ENCODE measurements around the gene SFMBT2. TPM values are rescaled to one million over a fixed set of nuclear protein-coding genes. Genes with fewer than 3 reads are reported as not detected.

SFMBT2 gene
- total RNA-seq, 6 experiments from 2014 or later, result 0.03 to 0.12 (median 0.06) TPM

DNA sequence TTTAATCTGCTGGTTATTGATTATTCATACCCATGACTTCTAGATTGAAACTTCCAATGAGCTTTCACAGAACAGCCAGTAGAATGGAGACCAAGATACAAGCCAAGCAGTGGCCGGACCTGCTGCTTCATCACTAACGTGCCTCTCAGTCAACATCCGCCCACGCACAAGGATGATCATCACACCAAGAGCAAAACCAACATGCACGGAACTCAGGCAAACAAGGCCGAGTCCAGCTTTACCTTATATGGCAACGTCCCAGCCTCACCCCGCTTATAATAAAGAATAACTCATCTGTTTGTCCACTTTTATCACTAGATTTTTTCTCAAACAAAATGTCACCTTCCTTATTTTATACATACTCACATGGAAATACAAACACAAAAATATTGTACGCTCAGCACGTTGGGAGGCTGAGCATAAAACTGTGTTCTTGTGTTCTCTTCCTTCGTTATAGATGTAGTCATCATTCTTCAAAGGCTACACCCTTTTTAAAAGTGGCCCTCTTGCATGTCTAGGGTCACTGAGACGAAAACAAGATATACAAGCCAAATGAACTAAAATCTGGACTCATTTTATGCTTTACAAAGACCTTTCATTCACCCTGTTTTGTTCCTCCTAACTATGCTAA is 122.7 kb downstream of the SFMBT2 start:
- Mint-ChIP-seq H3K9me3 (peaks cover 53% of the 10 kb centered on the region), H3K4me1 (ENCODE audit: low read depth) (no peaks in the 10 kb centered on the region), H3K36me3 (ENCODE audit: low read depth) (no peaks in the 10 kb centered on the region), H3K27ac (no peak overlapping the region), H3K27me3 (ENCODE audit: insufficient read depth) (no peaks in the 10 kb centered on the region), H3K4me3 (no peak overlapping the region)
- TF ChIP-seq, protein P1, sequence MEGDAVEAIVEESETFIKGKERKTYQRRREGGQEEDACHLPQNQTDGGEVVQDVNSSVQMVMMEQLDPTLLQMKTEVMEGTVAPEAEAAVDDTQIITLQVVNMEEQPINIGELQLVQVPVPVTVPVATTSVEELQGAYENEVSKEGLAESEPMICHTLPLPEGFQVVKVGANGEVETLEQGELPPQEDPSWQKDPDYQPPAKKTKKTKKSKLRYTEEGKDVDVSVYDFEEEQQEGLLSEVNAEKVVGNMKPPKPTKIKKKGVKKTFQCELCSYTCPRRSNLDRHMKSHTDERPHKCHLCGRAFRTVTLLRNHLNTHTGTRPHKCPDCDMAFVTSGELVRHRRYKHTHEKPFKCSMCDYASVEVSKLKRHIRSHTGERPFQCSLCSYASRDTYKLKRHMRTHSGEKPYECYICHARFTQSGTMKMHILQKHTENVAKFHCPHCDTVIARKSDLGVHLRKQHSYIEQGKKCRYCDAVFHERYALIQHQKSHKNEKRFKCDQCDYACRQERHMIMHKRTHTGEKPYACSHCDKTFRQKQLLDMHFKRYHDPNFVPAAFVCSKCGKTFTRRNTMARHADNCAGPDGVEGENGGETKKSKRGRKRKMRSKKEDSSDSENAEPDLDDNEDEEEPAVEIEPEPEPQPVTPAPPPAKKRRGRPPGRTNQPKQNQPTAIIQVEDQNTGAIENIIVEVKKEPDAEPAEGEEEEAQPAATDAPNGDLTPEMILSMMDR (IDR thresholded peaks at IDR 0.05), result no peak
- DNase-seq, result no peak

DNA sequence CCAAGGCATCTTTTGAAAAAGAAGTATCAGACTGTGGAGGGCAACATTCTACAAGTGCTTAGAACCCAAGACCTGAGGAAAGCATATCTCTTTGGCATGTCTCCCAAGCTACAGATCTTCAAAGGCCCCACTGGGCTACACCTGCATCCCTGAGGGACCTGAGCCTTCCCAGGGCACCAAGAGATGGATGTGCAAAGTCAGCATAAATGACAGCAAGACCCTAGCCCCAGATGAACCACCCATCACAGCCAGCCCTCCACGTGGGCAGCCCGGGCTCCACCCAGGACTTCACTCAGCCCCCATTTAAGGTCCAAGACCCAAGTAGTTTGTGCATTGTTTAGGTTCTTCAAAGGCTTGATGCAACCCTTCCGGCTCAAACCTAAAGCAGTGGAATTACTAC is 123.5 kb downstream of the SFMBT2 start:
- Mint-ChIP-seq H3K4me3 (no peak overlapping the region), H3K27ac (no peak overlapping the region), H3K36me3 (ENCODE audit: low read depth) (no peaks in the 10 kb centered on the region), H3K27me3 (ENCODE audit: insufficient read depth) (no peaks in the 10 kb centered on the region), H3K9me3 (peaks cover 53% of the 10 kb centered on the region), H3K4me1 (ENCODE audit: low read depth) (no peaks in the 10 kb centered on the region)
- TF ChIP-seq, protein P1 (IDR thresholded peaks at IDR 0.05), result no peak
- no peak for DNase-seq

DNA sequence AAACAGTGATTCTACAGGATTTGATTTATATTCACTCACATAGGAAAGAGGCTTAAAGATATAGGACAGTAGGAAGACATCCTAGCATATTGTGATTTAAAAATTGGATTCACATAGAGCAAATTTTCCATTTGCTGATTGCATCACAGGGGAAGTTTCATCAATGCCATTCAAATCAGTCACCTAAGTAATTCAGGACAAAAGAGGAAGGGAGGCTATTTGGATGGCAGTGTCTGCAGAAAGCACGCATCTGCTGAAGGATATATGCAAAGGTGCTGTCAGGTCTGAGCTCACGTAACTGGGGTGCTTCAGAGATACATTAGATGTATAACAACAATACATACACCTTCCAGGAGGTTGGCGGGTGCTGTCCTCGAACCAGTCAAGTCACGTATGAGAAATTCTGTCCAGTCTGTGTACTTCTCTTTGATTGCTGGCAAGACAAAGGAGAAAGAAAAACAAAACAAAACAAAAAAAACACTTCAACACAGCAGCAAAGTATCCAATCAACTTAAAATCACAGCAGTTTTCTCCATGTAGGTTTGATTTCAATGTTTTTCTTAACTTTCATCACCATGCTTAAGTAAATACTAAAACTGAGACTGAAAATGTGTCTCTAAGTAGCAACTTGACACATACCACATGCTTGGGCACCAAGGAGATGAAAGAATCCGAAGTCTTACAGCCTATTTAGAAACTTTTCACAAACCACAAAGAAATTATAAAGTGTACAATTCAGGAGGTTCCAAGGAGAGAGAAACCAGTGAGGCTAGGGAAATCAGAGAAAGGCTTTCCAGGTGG is 125.1 kb downstream of the SFMBT2 start:
- Mint-ChIP-seq H3K4me3 (no peak overlapping the region), H3K36me3 (ENCODE audit: low read depth) (no peaks in the 10 kb centered on the region), H3K9me3 (peaks cover 60% of the 10 kb centered on the region), H3K27ac (no peak overlapping the region), H3K4me1 (ENCODE audit: low read depth) (no peaks in the 10 kb centered on the region), H3K27me3 (ENCODE audit: insufficient read depth) (no peaks in the 10 kb centered on the region)
- TF ChIP-seq, protein P1 (IDR thresholded peaks at IDR 0.05), result no peak
- DNase-seq, result no peak

DNA sequence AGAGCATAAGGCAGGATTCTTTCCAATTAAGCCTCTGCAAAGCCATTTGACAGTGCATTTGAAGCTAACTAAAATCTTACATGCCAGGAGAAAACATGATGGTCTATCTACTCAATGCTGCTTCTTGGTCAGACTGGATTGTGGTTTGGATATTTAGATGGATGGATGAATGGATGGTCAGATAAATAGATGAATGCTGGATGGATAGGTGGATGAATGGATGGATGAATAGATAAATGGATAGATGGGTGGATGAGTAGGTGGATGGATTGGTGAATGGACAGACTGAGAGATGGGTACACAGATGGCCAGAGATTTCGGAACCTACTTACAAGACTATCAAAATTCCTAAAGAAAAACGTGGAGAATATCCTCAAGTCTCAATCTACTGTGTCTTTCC is 127.6 kb downstream of the SFMBT2 start:
- Mint-ChIP-seq H3K27ac (no peak overlapping the region), H3K4me1 (ENCODE audit: low read depth) (no peaks in the 10 kb centered on the region), H3K4me3 (no peak overlapping the region), H3K27me3 (ENCODE audit: insufficient read depth) (0 out of 2 replicates have a peak, but pooled peaks cover 1% of the 10 kb centered on the region), H3K9me3 (peaks cover 69% of the 10 kb centered on the region), H3K36me3 (ENCODE audit: low read depth) (peaks cover 3% of the 10 kb centered on the region; the same call in 1 of the 2 replicates)
- TF ChIP-seq, protein P1 (IDR thresholded peaks at IDR 0.05), result no peak
- no peak for DNase-seq

DNA sequence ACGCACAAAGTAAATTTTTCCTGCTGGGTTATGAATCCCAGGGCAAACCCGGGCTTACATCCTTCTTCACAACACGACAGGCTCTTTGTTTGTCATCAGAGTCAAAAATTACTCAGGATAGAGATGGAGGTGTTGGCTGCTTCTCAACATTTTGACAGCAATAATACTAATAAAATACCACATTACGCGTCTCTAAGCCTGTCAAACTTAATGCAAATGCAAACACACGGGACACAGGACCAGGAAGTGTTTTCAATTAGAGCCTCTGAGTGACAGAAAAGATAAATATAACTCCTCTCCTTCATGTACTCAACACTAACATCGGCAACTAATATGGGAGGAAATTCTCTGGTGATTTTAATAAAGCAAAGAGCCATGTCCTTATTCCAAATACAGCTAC is 128.4 kb downstream of the SFMBT2 start:
- peaks cover 7% of the 10 kb centered on the region; the same call in 1 of the 2 replicates for H3K36me3 Mint-ChIP-seq (ENCODE audit: low read depth)
- H3K4me3 Mint-ChIP-seq, result no peak overlapping the region
- H3K9me3 Mint-ChIP-seq, result peaks cover 70% of the 10 kb centered on the region
- no peaks in the 10 kb centered on the region for H3K4me1 Mint-ChIP-seq (ENCODE audit: low read depth)
- no peak overlapping the region for H3K27ac Mint-ChIP-seq
- 0 out of 2 replicates have a peak, but pooled peaks cover 3% of the 10 kb centered on the region for H3K27me3 Mint-ChIP-seq (ENCODE audit: insufficient read depth)
- DNase-seq, result no peak
- TF ChIP-seq, protein P1 (IDR thresholded peaks at IDR 0.05), result no peak

Data from HFFc6 (cell line).